ENCODE measurements around the gene KRT71.
"Not testable (repeated sequence)": the region's sequence is repeated elsewhere in the genome, so short reads cannot be mapped to it uniquely, and the experiment has no call there.

DNA sequence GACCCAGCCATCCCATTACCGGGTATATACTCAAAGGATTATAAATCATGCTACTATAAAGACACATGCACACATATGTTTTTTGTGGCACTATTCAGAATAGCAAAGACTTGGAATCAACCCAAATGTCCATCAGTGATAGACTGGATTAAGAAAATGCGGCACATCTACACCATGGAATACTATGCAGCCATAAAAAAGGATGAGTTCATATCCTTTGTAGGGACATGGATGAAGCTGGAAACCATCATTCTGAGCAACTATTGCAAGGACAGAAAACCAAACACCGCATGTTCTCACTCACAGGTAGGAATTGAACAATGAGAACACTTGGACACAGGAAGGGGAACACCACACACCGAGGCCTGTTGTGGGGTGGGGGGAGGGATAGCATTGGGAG lies 41.3 kb upstream of the KRT71 start:
- TF ChIP-seq, protein P1, sequence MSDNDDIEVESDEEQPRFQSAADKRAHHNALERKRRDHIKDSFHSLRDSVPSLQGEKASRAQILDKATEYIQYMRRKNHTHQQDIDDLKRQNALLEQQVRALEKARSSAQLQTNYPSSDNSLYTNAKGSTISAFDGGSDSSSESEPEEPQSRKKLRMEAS (IDR thresholded peaks at IDR 0.05; ENCODE audit: low read depth, low read length), result not testable (repeated sequence)
- TF ChIP-seq CTCF (IDR thresholded peaks at IDR 0.05; ENCODE audit: low read depth, low read length), result not testable (repeated sequence)
